K562 (cell line): ENCODE data around the gene PTPN1. TPM values are rescaled to one million over a fixed set of nuclear protein-coding genes. Genes with fewer than 3 reads are reported as not detected.

Experiments
- C11orf30 ChIP-seq: fragments of 450-650 bp; IDR thresholded peaks from 2 replicates; pipeline ENCODE4 v1.6.1; 2016; ENCODE audit warnings: low read depth, mild to moderate bottlenecking
- ETV1 ChIP-seq: fragments of 450-650 bp; conservative IDR thresholded peaks from 2 replicates; pipeline ENCODE4 v1.6.1; 2016; ENCODE audit warnings: missing genetic modification characterization, control low read depth, low read depth, missing compliant biosample characterization
- GTF2A2 ChIP-seq: IDR thresholded peaks from 2 replicates; pipeline ENCODE4 v1.6.1; 2016; ENCODE audit warnings: mild to moderate bottlenecking, missing genetic modification characterization, missing compliant biosample characterization
- GTF2F1 ChIP-seq: IDR thresholded peaks from 2 replicates; pipeline ENCODE4 v1.6.1; 2011; ENCODE audit warnings: low read depth, low read length, improper control_type of control experiment
- HNRNPL ChIP-seq: fragments of 200-400 bp; formaldehyde crosslinking; IDR thresholded peaks from 2 replicates; pipeline ENCODE4 v1.6.1; 2017; ENCODE audit warnings: low read depth, mild to moderate bottlenecking, low read length
- PRDM10 ChIP-seq: fragments of 450-650 bp; IDR thresholded peaks from 2 replicates; pipeline ENCODE4 v1.6.1; 2018; ENCODE audit not compliant: partially characterized antibody
- RAD21 ChIP-seq, 2 experiments: fragments of 250-450 bp in 1 of 2; fragments of 450-650 bp in 1 of 2; sonication (Bioruptor Pico) in 1 of 2; formaldehyde crosslinking in 1 of 2; IDR thresholded peaks in 1 of 2; conservative IDR thresholded peaks in 1 of 2; 2 replicates each; pipeline versions ENCODE4 v1.4.0 to v1.8.0; 2020 to 2022; ENCODE audit warnings: mild to moderate bottlenecking in 2 of 2, moderate library complexity in 1 of 2
- RUNX1 ChIP-seq: sonication (generic); IDR thresholded peaks from 2 replicates; pipeline ENCODE4 v1.6.1; 2016; ENCODE audit warnings: antibody characterized with exemption, low read depth
- SMAD4 ChIP-seq: fragments of 250-450 bp; sonication (Bioruptor Pico); conservative IDR thresholded peaks from 2 replicates; pipeline ENCODE4 v1.8.0; 2021; ENCODE audit warnings: inconsistent platforms, mild to moderate bottlenecking, moderate library complexity
- SPI1 ChIP-seq: IDR thresholded peaks from 2 replicates; pipeline ENCODE4 v1.6.1; 2011; ENCODE audit warnings: low read depth, low read length, control low read depth, borderline replicate concordance
- TOE1 ChIP-seq, 2 experiments: fragments of 450-650 bp in 1 of 2; sonication (generic) in 1 of 2; formaldehyde crosslinking in 1 of 2; IDR thresholded peaks; 2 replicates each; pipeline versions ENCODE4 v1.7.1 to v1.8.0; 2016 to 2022; ENCODE audit warnings: borderline replicate concordance in 2 of 2, mild to moderate bottlenecking in 2 of 2, antibody characterized with exemption in 1 of 2, inconsistent platforms in 1 of 2, low read depth in 1 of 2, missing genetic modification reagents in 1 of 2, moderate library complexity in 1 of 2
- ZBTB7A ChIP-seq: IDR thresholded peaks from 2 replicates; pipeline ENCODE4 v1.6.1; 2011; ENCODE audit warnings: low read depth, mild to moderate bottlenecking, low read length, moderate library complexity, borderline replicate concordance; ENCODE audit not compliant: control insufficient read depth
- ZNF24 ChIP-seq: fragments of 450-650 bp; IDR thresholded peaks from 2 replicates; pipeline ENCODE4 v1.6.1; 2016
- ZNF707 ChIP-seq: fragments of 250-450 bp; sonication (Bioruptor Pico); conservative IDR thresholded peaks from 2 replicates; pipeline ENCODE4 v1.8.0; 2022; ENCODE audit warnings: inconsistent platforms, mild to moderate bottlenecking, moderate library complexity
- polyA plus RNA-seq, 8 experiments: library from polyadenylated mRNA; depleted of rRNA in 4 of 8; stranded (reverse) in 5 of 8; unstranded in 3 of 8; fragments of >200 nt; fragmentation: Nextera tagmentation in 2 of 8; fragmentation: Illumina TruSeq in 1 of 8; extraction: Ambion mirVana in 2 of 8; extraction: Trizol in 1 of 8; gene quantifications; 2 replicates each; pipeline versions ENCODE4 v1.2.1 to v1.2.3, GENCODE V29; 2011 to 2014; ENCODE audit warnings: inconsistent platforms in 1 of 8, missing spikeins in 1 of 8
- total RNA-seq, 7 experiments: library from RNA; depleted of rRNA in 6 of 7; stranded (reverse); fragments of >200 nt in 6 of 7; fragmentation: Illumina TruSeq in 2 of 7; extraction: Trizol in 2 of 7; gene quantifications; 2 replicates each; pipeline versions ENCODE4 v1.2.1 to v1.2.3, GENCODE V29; 2011 to 2021; ENCODE audit warnings: low replicate concordance in 1 of 7
- TF ChIP-seq, protein P1 (sequence below): sonication (generic); formaldehyde crosslinking; IDR thresholded peaks from 2 replicates; pipeline ENCODE4 v1.8.1; 2023; ENCODE audit warnings: mild to moderate bottlenecking, missing genetic modification reagents
- TF ChIP-seq, protein P2 (sequence below): fragments of 250-450 bp; sonication (Bioruptor Pico); IDR thresholded peaks from 2 replicates; pipeline ENCODE4 v1.8.0; 2022; ENCODE audit warnings: inconsistent platforms, mild to moderate bottlenecking, moderate library complexity, borderline replicate concordance
- TF ChIP-seq, protein P3 (sequence below): sonication (generic); formaldehyde crosslinking; IDR thresholded peaks from 2 replicates; pipeline ENCODE4 v1.8.0; 2023; ENCODE audit warnings: mild to moderate bottlenecking, missing genetic modification reagents

The PTPN1 gene
- total and polyA plus RNA-seq, 9 of the 15 experiments (the other 6 are each of a cell fraction or from before 2014, with no cell fraction given) = 11.0 to 85.3 (median 54.0) TPM

- TF ChIP-seq PRDM10 = peak; percentile 83
- TF ChIP-seq, protein P1, sequence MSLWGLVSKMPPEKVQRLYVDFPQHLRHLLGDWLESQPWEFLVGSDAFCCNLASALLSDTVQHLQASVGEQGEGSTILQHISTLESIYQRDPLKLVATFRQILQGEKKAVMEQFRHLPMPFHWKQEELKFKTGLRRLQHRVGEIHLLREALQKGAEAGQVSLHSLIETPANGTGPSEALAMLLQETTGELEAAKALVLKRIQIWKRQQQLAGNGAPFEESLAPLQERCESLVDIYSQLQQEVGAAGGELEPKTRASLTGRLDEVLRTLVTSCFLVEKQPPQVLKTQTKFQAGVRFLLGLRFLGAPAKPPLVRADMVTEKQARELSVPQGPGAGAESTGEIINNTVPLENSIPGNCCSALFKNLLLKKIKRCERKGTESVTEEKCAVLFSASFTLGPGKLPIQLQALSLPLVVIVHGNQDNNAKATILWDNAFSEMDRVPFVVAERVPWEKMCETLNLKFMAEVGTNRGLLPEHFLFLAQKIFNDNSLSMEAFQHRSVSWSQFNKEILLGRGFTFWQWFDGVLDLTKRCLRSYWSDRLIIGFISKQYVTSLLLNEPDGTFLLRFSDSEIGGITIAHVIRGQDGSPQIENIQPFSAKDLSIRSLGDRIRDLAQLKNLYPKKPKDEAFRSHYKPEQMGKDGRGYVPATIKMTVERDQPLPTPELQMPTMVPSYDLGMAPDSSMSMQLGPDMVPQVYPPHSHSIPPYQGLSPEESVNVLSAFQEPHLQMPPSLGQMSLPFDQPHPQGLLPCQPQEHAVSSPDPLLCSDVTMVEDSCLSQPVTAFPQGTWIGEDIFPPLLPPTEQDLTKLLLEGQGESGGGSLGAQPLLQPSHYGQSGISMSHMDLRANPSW = no peak
- TF ChIP-seq RAD21 (CRISPR knock-in tag; conservative IDR thresholded peaks at IDR 0.05 in 1 of 2, IDR thresholded peaks at IDR 0.05 in 1 of 2) = no peak
- TF ChIP-seq ZNF24 = no peak
- TF ChIP-seq RUNX1 = no peak
- TF ChIP-seq SPI1 = no peak
- no peak for TF ChIP-seq HNRNPL
- no peak for TF ChIP-seq GTF2A2 (tag)
- TF ChIP-seq ZBTB7A = 0 out of 2 replicates have a peak, but pooled peaks have one; percentile 54
- TF ChIP-seq, protein P2, sequence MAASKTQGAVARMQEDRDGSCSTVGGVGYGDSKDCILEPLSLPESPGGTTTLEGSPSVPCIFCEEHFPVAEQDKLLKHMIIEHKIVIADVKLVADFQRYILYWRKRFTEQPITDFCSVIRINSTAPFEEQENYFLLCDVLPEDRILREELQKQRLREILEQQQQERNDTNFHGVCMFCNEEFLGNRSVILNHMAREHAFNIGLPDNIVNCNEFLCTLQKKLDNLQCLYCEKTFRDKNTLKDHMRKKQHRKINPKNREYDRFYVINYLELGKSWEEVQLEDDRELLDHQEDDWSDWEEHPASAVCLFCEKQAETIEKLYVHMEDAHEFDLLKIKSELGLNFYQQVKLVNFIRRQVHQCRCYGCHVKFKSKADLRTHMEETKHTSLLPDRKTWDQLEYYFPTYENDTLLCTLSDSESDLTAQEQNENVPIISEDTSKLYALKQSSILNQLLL (CRISPR knock-in tag) = no peak
- no peak for TF ChIP-seq GTF2F1
- no peak for TF ChIP-seq ZNF707
- no peak for TF ChIP-seq SMAD4 (CRISPR knock-in tag)
- TF ChIP-seq TOE1 (IDR thresholded peaks at IDR 0.05; ENCODE audit: borderline replicate concordance) = no peak
- 0 out of 2 replicates have a peak, but pooled peaks have one; percentile 15 for TF ChIP-seq TOE1 (CRISPR knock-in tag; IDR thresholded peaks at IDR 0.05; ENCODE audit: borderline replicate concordance, low read depth)
- TF ChIP-seq ETV1 (tag) = no peak
- TF ChIP-seq, protein P3, sequence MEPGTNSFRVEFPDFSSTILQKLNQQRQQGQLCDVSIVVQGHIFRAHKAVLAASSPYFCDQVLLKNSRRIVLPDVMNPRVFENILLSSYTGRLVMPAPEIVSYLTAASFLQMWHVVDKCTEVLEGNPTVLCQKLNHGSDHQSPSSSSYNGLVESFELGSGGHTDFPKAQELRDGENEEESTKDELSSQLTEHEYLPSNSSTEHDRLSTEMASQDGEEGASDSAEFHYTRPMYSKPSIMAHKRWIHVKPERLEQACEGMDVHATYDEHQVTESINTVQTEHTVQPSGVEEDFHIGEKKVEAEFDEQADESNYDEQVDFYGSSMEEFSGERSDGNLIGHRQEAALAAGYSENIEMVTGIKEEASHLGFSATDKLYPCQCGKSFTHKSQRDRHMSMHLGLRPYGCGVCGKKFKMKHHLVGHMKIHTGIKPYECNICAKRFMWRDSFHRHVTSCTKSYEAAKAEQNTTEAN (CRISPR knock-in tag) = 0 out of 2 replicates have a peak, but pooled peaks have one; percentile 33
- no peak for TF ChIP-seq C11orf30
Observed at GRCh38 chr20:50510706-50511542, 741 bp downstream of the PTPN1 start (continued).
